SIG-M5 treated with dmso at 0.1 percent for 504 hours (cell line): Measurements from ENCODE around the gene COX8C.
A peak's percentile ranks its signal among the peaks of the same experiment; 100 is the strongest.
"Not testable (repeated sequence)": the region's sequence is repeated elsewhere in the genome, so short reads cannot be mapped to it uniquely, and the experiment has no call there.

Experiments used
- DNase-seq: peaks from one replicate; lab custom pipeline; 2025; ENCODE audit not compliant: unreplicated experiment; lab: John Stamatoyannopoulos, UW

COX8C gene

GRCh38 chr14:93368996-93369712 lies 22.2 kb downstream of the COX8C start:
- DNase-seq: peak; percentile 42

- peak; percentile 86 for DNase-seq
Measured at GRCh38 chr14:93369713-93370266, 22.8 kb downstream of the COX8C start.

DNA sequence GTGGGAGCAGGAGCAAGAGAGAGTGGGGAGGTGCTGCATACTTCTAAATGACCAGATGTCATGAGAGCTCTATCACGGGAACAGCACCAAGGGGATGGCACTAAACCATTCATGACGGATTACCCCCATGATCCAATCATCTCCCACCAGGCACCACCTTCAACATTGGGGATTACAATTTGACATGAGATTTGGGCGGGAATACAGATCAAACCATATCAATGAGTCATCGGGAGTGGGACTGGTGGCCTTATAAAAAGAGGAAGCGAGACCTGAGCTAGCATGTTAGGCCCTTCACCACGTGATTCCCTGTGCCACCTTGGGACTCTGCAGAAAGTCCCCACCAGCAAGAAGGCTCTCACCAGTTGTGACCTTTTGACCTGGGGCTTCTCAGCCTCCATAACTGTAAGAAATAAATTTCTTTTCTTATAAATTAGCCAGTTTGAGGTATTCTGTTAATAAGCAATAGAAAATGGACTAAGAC lies 28.7 kb downstream of the COX8C start:
- DNase-seq: peak; percentile 85

DNA sequence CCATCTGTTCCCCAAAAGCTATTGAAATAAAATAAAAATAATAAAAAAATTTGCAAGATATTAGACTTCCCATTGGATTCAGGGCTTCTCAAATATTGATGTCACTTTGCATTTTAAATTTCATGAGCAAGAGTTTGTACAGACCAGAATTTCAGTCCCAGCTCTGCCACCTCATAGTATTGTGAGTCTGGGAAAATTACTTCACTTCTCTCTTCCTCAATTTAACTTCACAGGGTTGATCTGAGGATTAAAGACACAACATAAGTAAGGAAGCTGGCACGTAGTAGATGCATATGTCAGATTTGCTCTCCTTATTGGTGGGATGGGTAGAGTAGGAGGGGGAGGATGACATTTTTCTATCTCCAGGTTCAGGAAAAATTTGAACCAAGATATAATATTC lies 32.8 kb downstream of the COX8C start:
- DNase-seq: peak; percentile 59

- no peak for DNase-seq
Measured at GRCh38 chr14:93381644-93382043, 34.7 kb downstream of the COX8C start.

DNA sequence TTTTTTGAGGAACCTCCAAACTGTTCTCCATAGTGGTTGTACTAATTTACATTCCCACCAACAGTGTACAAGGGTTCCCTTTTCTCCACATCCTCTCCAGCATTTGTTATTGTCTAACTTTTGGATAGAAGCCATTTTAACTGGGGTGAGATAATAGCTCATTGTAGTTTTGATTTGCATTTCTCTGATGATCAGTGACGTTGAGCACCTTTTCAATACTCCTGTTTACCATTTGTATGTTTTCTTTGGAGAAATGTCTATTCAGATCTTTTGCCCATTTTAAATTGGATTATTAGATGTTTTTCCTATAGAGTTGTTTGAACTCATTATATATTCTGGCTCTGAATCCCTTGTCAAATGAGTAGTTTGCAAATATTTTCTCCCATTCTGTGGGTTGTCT lies 37.3 kb downstream of the COX8C start:
- DNase-seq: not testable (repeated sequence)

GRCh38 chr14:93395231-93395630 lies 48.2 kb downstream of the COX8C start:
- DNase-seq: peak; percentile 70

GRCh38 chr14:93396456-93396855 lies 49.5 kb downstream of the COX8C start:
- DNase-seq: no peak
